Calu3 (cell line): ENCODE results near the gene MCTP1. TPM values are rescaled to one million over a fixed set of nuclear protein-coding genes. Genes with fewer than 3 reads are reported as not detected.

Experiments
- BruUV-seq: library from RNA; stranded (reverse); fragments of 400-500 nt; replicated peaks from 2 replicates; lab custom pipeline; 2021; lab: Mats Ljungman, UMichigan
- CTCF ChIA-PET: fragments of 300-600 bp; sonication (Branson Sonifier 250); formaldehyde crosslinking; loops from one replicate; lab custom pipeline; 2022; ENCODE audit warnings: antibody characterized with exemption; lab: Charles Lee
- DNase-seq: peaks from one replicate; pipeline ENCODE4 v3.0.0; 2022
- H3K27ac Mint-ChIP-seq: one replicate; pipeline ENCODE4 v1.8.0; 2022; ENCODE audit warnings: mixed read lengths; ENCODE audit not compliant: unreplicated experiment
- H3K27me3 Mint-ChIP-seq: one replicate; pipeline ENCODE4 v1.8.0; 2022; ENCODE audit warnings: mixed read lengths; ENCODE audit not compliant: unreplicated experiment
- H3K36me3 Mint-ChIP-seq: one replicate; pipeline ENCODE4 v1.8.0; 2022; ENCODE audit warnings: mild to moderate bottlenecking, moderate library complexity, mixed read lengths; ENCODE audit not compliant: insufficient read depth, unreplicated experiment
- H3K4me1 Mint-ChIP-seq: one replicate; pipeline ENCODE4 v1.8.0; 2022; ENCODE audit warnings: mild to moderate bottlenecking, low read depth, mixed read lengths; ENCODE audit not compliant: unreplicated experiment
- H3K4me3 Mint-ChIP-seq: one replicate; pipeline ENCODE4 v1.8.0; 2022; ENCODE audit warnings: mild to moderate bottlenecking, low read depth, moderate library complexity, mixed read lengths; ENCODE audit not compliant: unreplicated experiment
- H3K9me3 Mint-ChIP-seq: one replicate; pipeline ENCODE4 v1.8.0; 2022; ENCODE audit warnings: low read depth, mixed read lengths; ENCODE audit not compliant: unreplicated experiment
- intact Hi-C: fragments of 100-400 bp; cut with micrococcal nuclease; formaldehyde crosslinking; loops from one replicate; pipeline ENCODE4 v1.10.0; 2022; ENCODE audit not compliant: unreplicated experiment
- total RNA-seq: library from RNA; stranded (reverse); gene quantifications from 2 replicates; pipeline ENCODE4 v1.2.3, GENCODE V29; 2022
- TF ChIP-seq, protein P1 (sequence below): fragments of 200-600 bp; IDR thresholded peaks from one replicate; pipeline ENCODE4 v1.8.0; 2022; ENCODE audit warnings: antibody characterized with exemption; ENCODE audit not compliant: unreplicated experiment

The MCTP1 gene
- total RNA-seq, 1 experiment from 2014 or later: 28.4 TPM

DNA sequence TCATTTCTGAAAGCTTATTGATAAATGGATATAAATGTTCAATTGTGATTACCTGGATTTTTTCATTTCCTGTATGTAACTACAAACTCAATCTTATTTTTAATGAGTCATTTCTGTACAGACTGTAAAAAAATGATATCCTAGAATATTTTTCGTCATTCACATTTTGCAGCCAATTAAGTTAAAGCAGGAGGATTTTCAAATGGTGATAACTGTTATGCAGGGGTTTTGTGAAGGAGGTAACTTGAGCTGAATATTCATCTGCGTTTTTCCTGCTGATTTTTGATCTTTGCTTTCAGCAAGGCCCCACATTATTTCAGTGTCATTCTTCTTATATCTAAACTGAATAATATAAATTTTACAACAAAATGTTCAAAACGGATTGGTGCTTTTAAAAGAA lies 592.3 kb downstream of the MCTP1 start:
- no peak for DNase-seq
- TF ChIP-seq, protein P1, sequence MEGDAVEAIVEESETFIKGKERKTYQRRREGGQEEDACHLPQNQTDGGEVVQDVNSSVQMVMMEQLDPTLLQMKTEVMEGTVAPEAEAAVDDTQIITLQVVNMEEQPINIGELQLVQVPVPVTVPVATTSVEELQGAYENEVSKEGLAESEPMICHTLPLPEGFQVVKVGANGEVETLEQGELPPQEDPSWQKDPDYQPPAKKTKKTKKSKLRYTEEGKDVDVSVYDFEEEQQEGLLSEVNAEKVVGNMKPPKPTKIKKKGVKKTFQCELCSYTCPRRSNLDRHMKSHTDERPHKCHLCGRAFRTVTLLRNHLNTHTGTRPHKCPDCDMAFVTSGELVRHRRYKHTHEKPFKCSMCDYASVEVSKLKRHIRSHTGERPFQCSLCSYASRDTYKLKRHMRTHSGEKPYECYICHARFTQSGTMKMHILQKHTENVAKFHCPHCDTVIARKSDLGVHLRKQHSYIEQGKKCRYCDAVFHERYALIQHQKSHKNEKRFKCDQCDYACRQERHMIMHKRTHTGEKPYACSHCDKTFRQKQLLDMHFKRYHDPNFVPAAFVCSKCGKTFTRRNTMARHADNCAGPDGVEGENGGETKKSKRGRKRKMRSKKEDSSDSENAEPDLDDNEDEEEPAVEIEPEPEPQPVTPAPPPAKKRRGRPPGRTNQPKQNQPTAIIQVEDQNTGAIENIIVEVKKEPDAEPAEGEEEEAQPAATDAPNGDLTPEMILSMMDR: no peak
- Mint-ChIP-seq H3K4me3 (no peak overlapping the region), H3K27ac (no peak overlapping the region), H3K36me3 (no peaks in the 10 kb centered on the region), H3K27me3 (no peaks in the 10 kb centered on the region), H3K4me1 (no peaks in the 10 kb centered on the region), H3K9me3 (no peaks in the 10 kb centered on the region)
- CTCF ChIA-PET: interaction anchor here (0.6 kb wide), 1 partner anchor 695 kb away, joined by 3 read pairs; no protein-coding TSS in a partner anchor
- no TSS peak for BruUV-seq
- intact Hi-C loops: loop anchor here (2.0 to 10.0 kb wide), 2 partner anchors 168 to 778 kb away; no protein-coding TSS in a partner anchor

DNA sequence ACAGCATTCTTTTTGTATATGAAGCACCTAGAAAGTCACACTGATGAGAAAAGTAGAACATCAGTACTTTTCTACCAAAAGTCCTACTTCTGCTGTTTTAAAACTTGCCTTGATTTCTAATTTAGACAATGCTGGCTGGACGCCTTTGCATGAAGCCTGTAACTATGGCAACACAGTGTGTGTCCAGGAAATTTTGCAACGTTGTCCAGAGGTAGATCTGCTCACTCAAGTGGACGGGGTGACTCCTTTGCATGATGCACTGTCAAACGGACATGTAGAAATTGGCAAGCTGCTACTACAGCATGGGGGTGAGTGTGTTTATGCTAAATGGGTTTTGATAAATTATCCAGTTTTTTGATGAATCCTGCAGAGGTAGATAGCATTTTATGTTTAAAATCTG lies 592.9 kb downstream of the MCTP1 start:
- H3K36me3 Mint-ChIP-seq: no peaks in the 10 kb centered on the region
- H3K4me3 Mint-ChIP-seq: no peak overlapping the region
- no peaks in the 10 kb centered on the region for H3K27me3 Mint-ChIP-seq
- no TSS peak for BruUV-seq
- CTCF ChIA-PET: no interaction called here
- no peak for DNase-seq
- no peaks in the 10 kb centered on the region for H3K9me3 Mint-ChIP-seq
- TF ChIP-seq, protein P1: no peak
- H3K27ac Mint-ChIP-seq: no peak overlapping the region
- intact Hi-C loops: loop anchor here (2.0 to 10.0 kb wide), 2 partner anchors 167 to 777 kb away; no protein-coding TSS in a partner anchor
- no peaks in the 10 kb centered on the region for H3K4me1 Mint-ChIP-seq

DNA sequence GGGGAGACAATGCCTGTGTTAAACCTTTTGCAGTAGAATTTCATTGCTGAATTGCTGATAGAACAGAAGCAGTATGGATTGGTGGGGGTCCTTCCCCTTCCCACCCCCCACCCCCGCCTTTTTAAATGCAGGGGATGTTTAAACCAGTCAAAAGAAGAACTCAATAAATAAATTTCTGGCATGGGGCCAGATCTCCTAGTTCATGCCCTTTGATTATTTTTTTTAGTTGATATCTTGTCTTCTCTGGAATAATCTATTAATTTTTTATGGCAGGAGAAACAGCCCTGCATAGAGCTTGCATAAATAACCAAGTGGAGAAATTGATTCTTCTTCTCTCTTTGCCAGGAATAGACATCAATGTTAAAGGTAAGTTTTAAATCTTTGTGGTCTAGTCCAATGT lies 593.6 kb downstream of the MCTP1 start:
- no peaks in the 10 kb centered on the region for H3K4me1 Mint-ChIP-seq
- intact Hi-C loops: loop anchor here (10.0 kb wide), 1 partner anchor 776 kb away; no protein-coding TSS in a partner anchor

DNA sequence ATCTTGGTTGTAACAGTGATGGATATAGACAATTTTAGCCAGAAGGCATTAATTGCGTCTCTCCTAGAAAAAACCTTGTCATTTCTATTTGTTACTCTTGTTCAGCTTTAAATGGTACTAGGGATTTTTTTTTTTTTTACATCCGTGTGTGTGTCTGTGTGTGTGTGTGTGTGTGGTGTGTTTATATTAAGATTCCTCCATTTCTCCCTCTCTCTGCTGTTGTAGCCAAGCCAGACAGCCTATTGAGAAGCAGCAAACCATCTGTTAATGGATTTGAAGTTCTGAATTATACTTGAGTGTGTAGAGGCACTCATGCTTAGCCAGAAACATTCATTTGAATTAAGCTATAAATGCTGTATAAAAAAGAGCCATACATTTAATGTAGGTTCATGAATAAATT lies 594.1 kb downstream of the MCTP1 start:
- Mint-ChIP-seq H3K27me3 (no peaks in the 10 kb centered on the region), H3K36me3 (no peaks in the 10 kb centered on the region), H3K27ac (no peak overlapping the region), H3K4me1 (no peaks in the 10 kb centered on the region), H3K4me3 (no peak overlapping the region), H3K9me3 (no peaks in the 10 kb centered on the region)
- no peak for DNase-seq
- TF ChIP-seq, protein P1: no peak
- BruUV-seq: no TSS peak
- CTCF ChIA-PET: no interaction called here
- intact Hi-C loops: loop anchor here (10.0 kb wide), 1 partner anchor 776 kb away; no protein-coding TSS in a partner anchor

More for the DNA sequence above, 593.6 kb downstream of the MCTP1 start:
- CTCF ChIA-PET: interaction anchor here (0.6 kb wide), 1 partner anchor 194 kb away, joined by 4 read pairs; no protein-coding TSS in a partner anchor
- TF ChIP-seq, protein P1: no peak
- no peak for DNase-seq
- no peak overlapping the region for H3K4me3 Mint-ChIP-seq
- no peak overlapping the region for H3K27ac Mint-ChIP-seq
- no peaks in the 10 kb centered on the region for H3K9me3 Mint-ChIP-seq
- H3K36me3 Mint-ChIP-seq: no peaks in the 10 kb centered on the region
- no peaks in the 10 kb centered on the region for H3K27me3 Mint-ChIP-seq
- BruUV-seq: no TSS peak
